Activated CD4-positive, alpha-beta T cell treated with anti-CD3 and anti-CD28 coated beads, Interleukin-2, Interleukin-6, amounts not matched to agents 100 ng/mL and 50 ng/mL, durations not matched to agents 16 hours and 8 hours (primary cell): Measurements from ENCODE around the gene SNAP25.

Source experiments
- DNase-seq: peaks from one replicate; pipeline ENCODE4 v3.0.0-alpha.2; 2020

Gene SNAP25

GRCh38 chr20:10217721-10218410 lies 764 bp upstream of the SNAP25 start:
- DNase-seq = peak; percentile 39

DNA sequence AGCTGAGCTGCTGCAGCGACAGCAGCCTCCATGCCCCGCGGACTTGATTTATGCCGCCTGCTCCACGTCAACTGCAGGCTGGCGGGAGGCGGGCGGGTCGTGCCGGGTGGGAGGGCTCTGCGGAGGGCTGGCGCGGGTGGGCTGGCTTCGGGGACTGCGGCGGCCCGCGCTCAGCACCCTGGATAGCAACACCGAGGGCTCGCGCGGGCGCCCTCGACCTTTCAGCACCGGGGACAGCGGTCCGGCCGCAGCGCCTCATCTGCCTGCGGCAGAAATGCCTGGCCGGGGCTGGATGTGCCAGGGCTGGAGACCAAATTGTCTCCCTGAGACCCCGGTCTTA lies 792 bp downstream of the SNAP25 start:
- peak; percentile 72 for DNase-seq

DNA sequence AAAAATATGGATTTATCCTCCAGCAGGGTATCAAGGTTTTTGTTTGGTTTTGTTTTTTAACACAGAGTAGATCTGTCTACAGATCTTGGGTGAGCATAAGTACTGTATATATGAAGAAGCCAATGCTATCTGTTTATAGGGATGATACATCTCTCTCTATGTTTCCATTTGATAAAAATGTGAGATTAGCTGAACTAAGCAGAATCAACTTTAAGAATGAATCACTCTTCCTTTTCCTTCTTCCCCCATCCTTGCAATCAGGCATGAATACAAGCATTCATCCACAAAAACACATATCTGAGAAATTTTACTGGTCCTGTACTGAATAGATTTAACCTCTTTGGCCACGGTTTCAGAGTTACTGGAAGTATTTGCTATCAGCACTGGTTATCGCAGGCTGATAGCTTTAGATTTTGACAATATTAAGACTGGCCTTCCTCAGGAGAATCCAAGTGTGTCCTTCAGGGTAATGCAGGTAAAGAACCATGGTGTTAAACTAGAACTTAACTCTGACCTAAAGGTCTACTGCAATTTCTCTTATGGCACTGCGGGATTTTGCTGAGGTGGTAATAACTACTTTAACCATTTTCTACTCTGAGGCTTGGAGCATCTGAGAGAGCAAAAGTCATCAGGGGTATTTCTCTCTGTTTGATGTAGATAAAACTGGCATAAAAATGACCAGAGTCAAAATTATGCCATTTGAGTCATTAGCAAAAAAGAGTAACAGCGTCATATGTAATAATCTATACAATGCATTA lies 1.5 kb downstream of the SNAP25 start:
- DNase-seq = no peak

- no peak for DNase-seq
These were observed 2.4 kb downstream of the SNAP25 start for GRCh38 chr20:10221021-10221420.

DNA sequence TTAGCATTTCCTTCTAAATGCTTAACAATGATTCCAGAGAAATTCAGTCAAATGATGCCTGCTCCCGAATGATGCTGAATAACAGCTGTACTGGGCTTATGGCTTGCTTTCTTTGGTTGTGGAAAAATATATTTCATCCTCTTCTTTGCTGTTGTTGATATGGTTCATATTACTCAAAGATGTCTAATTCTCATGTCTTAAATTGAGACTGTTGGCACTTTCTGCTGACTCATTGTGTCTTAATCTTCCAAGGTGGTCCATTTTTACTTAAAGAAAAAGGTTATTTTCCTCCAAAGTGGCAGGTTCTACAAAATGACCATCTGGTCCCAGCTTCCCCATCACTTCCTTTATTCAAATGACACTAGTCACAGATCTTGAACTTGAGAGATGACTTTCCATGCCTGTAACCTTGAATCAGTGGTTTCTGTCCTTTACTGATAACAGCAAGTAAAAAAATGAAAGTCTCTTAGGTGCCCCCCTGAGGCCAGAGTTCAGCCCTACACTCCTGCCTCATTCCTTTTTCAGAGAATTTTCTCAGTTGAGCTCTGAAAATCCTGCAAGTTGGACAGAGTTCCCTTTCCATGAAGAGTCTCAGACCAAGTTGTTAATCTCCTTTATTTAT lies 6.9 kb downstream of the SNAP25 start:
- peak; percentile 8 for DNase-seq

- DNase-seq = no peak
These were observed 9.7 kb downstream of the SNAP25 start for GRCh38 chr20:10228330-10228729.

DNA sequence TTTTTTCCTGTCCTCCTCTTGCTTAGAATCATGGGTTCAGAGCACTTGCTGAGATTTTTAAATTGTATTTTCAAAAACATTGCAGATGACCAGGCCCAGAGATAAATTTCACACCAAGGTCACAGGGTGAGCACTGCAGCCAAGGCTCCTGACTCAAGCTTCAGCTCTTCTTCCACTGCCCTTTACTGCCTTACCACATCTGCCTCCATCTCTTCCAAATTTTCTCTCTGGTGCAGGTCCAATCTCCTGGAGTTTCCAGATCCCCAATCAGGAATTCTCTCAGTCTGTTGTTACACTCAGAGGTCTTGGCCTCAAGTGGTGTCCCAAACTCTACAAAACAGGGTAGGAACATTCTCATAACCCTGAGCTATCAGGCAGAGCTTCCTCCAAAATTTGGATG lies 12.7 kb downstream of the SNAP25 start:
- no peak for DNase-seq

DNA sequence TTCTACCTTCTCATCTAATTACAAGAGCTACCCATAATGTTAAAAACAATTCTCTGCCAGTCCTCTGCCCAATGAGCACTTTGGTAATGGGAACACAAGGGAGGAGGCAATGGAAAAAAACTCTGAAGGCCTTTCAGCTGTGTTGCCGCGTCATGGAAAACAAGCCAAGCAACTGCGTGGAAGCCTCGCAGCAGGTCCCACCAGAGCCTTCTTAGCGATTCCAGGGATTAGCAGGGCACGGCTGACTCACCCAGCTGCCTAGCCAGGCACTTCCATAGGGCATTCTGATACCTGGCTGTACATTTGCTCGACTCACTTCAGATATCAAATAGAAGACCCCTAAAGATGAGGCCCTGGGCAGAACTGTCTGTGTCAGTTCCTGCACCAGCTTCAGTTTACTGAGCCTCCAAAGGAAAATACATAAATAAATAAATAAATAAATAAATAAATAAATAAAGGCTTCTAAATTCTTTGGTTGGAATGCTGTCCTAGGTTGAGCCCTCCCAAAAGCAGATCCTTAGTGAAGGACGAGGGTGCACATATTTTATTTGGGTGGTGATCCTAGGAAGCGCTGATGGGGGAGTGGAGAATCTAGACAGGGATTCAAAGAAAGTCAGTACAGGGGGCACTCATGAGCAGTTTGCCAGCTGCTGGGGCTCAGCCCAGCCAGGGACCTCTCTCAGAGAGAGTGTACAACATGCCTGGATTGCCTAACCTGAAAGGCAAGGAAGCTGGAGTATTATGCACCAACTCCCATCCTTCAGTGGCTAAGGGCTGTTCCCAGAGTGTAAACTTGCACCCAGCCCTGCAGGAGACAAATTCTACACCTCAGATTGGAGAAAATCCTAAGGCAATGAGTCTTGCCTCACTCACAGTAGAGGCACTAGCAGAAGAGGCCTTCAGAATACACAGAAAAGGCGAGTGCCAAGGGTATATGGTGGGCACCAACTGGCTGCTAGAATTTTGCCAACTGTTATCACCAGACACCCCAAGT lies 18.2 kb downstream of the SNAP25 start:
- no peak for DNase-seq

DNA sequence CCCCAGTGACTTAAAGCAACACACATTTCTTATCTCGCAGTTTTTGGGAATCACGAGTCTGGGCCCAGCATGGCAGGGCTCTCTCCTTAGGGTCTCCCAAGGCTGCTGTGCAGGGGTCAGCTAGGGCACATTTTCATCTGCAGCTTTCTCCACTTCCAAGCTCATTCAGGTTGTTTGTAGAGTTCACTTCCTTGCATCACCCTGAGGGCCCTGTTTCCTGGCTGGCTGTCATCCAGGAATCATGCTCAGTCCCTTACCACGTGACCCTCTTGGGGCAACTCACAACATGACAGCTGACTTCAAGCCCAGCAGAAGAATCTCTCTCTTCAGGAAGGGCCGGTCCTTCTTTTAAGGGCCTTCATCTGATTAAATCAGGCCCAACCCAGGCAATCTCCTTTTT lies 21.3 kb downstream of the SNAP25 start:
- DNase-seq = no peak

GRCh38 chr20:10240655-10241054 lies 22.0 kb downstream of the SNAP25 start:
- DNase-seq = no peak

DNA sequence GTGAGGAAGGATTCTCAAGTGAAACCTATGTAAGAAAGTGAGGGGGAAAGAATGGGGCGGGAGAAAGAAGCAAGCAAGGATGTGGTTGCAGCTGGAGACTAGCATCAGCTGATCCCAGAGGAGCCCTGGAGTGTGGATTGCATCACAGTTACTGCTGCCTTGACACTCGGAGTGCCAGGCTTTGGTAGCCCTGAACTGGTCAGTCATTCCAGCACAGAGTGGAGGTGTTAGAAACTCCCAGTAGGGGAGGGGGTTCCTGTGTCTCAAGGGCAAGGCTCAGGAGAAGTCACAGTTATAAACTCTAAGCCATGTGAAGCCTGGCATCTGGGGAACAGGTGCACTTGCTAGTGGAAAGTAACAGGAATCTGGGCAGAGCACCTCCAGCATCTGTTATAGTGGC lies 23.5 kb downstream of the SNAP25 start:
- DNase-seq = no peak

GRCh38 chr20:10247440-10247839 lies 28.8 kb downstream of the SNAP25 start:
- no peak for DNase-seq

- DNase-seq = no peak
These were observed 30.6 kb downstream of the SNAP25 start for GRCh38 chr20:10249048-10249770.

DNA sequence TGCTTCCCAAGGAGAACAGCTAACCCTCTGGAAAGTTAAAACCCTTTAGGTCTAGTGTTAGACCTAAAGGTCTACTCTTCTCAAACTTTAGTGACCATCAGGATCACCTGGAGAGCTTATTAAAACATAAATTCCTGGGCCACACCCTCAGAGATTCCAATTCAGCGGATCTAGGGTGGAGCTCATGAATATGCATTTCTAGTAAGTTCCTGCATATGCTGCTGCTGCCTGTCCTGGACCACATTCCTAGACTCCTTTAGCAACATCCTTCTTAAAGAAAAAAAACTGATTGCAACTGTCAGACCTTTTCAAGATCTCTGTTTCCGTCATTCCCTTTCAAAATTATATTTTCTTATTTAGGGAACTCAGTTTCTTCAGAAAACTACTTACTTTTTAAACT lies 31.2 kb downstream of the SNAP25 start:
- no peak for DNase-seq

DNA sequence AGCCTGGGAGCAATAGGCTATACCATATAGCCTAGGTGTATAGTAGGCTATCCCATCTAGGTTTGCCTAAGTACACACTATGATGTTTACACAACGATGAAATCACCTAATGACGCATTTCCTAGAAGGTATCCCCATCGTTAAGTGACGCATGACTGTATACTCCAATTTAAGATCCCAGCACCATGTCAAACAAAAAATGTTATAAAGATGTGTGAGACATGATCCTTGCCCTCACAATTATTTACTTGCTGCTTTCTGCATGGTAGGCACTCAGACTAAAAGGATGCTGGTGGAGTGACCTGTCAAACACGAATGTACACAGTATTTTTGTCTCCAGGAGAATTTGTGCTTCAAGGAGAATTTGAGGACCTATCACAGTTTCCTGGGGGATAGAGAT lies 32.3 kb downstream of the SNAP25 start:
- no peak for DNase-seq

DNA sequence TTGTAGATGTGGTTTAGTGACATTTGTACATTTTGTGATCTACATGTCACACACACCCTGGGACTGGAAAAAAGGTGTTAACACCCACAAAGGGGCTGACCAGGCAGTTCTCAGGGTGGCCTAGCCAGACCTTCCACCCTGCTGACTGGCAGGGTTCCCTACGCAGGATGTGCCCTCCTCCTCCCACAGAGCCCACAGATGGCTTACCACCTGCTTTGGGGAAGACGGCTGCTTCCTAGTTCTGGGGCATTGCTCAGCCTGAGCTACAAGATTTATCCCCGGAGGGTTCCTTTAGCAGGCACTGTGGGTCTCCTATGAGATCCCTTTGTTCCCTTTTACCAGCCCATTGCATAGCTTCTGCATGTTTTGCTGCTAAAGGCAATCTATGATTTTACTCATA lies 35.1 kb downstream of the SNAP25 start:
- no peak for DNase-seq

DNA sequence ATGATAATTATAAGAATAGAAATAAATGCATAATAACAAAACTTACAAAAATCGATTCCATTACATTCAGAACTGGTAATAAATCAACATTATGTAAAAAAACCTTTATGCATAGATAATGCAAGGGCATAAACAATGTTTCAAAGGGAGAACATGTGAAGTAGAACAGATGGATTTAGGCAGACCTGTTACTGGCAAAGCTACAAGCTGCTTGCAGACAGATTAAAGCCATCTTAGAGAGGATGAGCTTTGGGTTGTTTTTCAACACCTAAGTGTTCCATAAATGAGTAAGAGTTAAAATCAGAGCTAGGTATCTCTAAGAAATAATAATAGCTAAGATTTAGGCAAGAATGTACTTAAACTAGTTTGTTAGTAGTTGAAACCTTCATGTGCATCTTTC lies 37.2 kb downstream of the SNAP25 start:
- no peak for DNase-seq

GRCh38 chr20:10259166-10259565 lies 40.5 kb downstream of the SNAP25 start:
- no peak for DNase-seq

DNA sequence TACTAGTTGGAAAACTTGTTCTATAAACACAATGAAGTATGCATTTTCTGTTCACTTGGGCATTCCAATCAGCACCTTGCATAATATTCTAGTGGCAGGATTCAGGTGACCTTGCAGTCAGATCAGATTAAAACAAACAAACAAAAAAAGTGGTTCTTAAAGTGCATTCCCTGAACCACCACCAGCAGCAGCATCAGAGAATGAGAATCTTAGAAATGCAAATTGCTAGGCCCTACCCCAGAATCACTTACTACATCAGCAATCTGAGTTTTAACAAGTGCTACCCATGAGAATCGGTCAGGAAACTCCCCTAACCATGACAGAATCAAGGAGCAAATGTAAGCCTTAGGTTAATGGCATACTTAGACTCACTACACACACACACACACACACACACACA lies 41.7 kb downstream of the SNAP25 start:
- DNase-seq = no peak

DNA sequence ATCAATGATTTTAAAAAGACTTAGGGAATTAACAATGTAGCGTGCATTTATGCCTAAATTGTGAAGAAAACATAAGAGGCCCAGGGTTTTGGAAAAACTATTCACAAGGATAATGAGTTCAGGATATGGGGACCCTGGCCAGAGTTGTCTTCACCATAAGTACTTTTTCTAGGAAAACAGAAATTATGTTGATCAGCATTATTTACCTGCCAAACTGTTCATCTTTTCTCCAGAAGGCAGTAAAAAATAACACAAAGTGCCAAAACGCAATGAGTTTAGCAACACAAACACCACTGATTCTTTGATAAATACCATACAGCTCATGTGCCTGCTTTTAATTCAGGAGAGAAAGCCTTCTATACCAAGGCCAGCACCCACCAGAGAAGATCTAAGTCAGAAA lies 43.1 kb downstream of the SNAP25 start:
- DNase-seq = no peak

DNA sequence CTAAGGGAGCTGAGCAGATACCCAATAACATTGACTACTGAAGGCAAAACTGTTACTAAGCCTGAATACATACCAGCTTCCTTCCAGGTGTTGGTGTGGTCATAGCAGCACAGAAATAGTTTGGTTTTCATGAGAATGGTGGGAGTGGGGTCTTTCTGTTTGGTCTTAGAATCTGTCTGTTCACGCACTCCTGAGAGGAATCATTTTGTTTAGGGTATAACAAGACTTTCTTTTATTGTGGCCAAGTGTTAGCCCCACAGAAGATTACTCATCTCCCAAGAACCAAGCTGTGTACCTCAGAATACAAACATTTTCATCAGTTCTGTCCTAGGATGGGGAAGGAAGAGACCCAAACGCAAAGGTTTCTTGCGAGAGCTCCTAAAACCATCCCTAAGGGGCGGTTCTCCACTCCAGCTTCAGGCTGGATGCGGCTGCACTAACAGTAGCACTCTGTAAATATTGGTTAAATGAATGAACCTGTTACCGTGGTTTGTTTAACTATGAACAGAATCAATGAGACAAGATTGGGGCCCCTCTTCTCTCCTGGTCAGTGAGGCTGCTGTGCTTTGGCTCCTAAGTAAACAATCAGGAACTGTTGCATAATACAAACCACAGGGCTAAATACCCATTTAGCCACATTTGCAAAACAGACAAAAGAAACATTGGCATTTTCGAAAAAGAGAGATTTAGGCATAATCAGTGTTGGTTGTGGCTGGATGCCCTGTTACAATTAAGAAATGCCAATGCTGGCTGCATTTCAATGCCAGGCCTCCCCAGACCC lies 44.9 kb downstream of the SNAP25 start:
- no peak for DNase-seq

DNA sequence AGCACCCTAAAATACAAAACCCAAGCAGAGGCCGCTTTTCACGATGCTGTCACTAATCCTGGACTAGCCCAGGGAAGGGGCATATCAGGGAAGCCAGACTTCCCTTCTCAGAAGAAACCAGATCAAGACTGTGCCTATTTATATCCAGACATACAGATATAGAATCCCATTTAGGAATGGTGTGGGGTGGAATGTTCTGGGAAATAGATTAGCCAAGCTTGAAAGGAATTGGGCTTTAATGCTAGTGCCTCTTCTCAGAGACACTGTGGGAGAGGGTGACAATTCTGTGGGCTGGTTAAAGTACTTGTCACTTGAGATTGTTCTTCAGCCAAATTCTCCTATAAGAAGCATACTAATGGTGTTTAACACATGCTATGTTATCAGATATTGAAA lies 45.5 kb downstream of the SNAP25 start:
- DNase-seq = no peak
